ENCODE results near the gene HSPG2. TPM values are rescaled to one million over a fixed set of nuclear protein-coding genes. Genes with fewer than 3 reads are reported as not detected.

HSPG2 gene
- total RNA-seq, 5 donors from 2014 or later (not counting 1 experiment from before 2014, with no cell fraction given) = 4.4 to 9.3 (median 7.9) TPM

- H3K27me3 ChIP-seq (replicated peaks in 1 of 2; ENCODE audit: control insufficient read depth in 2 of 2, extremely low read depth in 1 of 2, insufficient read depth in 2 of 2, low read length in 1 of 2) = peaks cover 0 to 36% of the 10 kb centered on the region in 2 experiments
Measured at GRCh38 chr1:21927533-21928237, 9.4 kb downstream of the HSPG2 start.

GRCh38 chr1:21926814-21927532 is 10.1 kb downstream of the HSPG2 start:
- DNase-seq (no peak), ATAC-seq (replicated peaks in 1 of 4) (no peak)
- Histone ChIP-seq H3K4me1 (ENCODE audit: control insufficient read depth in 1 of 2, extremely low read depth in 1 of 2, insufficient read depth in 2 of 2, low read length in 2 of 2) (no peaks in the 10 kb centered on the region), H3K9me3 (no peaks in the 10 kb centered on the region), H3K4me3 (ENCODE audit: control insufficient read depth in 1 of 2, extremely low read depth in 1 of 2, low read length in 1 of 2) (no peak overlapping the region), H3K36me3 (ENCODE audit: control insufficient read depth in 2 of 2, extremely low read depth in 1 of 2, insufficient read depth in 1 of 2, low read length in 1 of 2) (no peaks in the 10 kb centered on the region), H3K27ac (ENCODE audit: low read length) (no peak overlapping the region), H3K27me3 (replicated peaks in 1 of 2; ENCODE audit: control insufficient read depth in 2 of 2, extremely low read depth in 1 of 2, insufficient read depth in 2 of 2, low read length in 1 of 2) (peaks cover 0 to 43% of the 10 kb centered on the region in 2 experiments)
- no peaks in the 10 kb centered on the region for H3K27me3 Mint-ChIP-seq
- no peak overlapping the region for H3K4me3 Mint-ChIP-seq
- CTCF ChIA-PET = no interaction called here
- WGBS (ENCODE audit: insufficient coverage) = 69% methylated on average over 3 of the region's 11 CpGs
- H3K4me1 Mint-ChIP-seq = no peaks in the 10 kb centered on the region
- H3K36me3 Mint-ChIP-seq = no peaks in the 10 kb centered on the region
- H3K27ac Mint-ChIP-seq = no peak overlapping the region
- H3K9me3 Mint-ChIP-seq = no peaks in the 10 kb centered on the region
- POLR2A ChIA-PET = no interaction called here

More at GRCh38 chr1:21927533-21928237, 9.4 kb downstream of the HSPG2 start:
- Mint-ChIP-seq H3K4me1 (no peaks in the 10 kb centered on the region), H3K4me3 (no peak overlapping the region), H3K27ac (no peak overlapping the region), H3K27me3 (no peaks in the 10 kb centered on the region), H3K36me3 (no peaks in the 10 kb centered on the region), H3K9me3 (no peaks in the 10 kb centered on the region)
- no peaks in the 10 kb centered on the region for H3K36me3 ChIP-seq (ENCODE audit: control insufficient read depth in 2 of 2, extremely low read depth in 1 of 2, insufficient read depth in 1 of 2, low read length in 1 of 2)
- WGBS (ENCODE audit: insufficient coverage) = 90% methylated on average over 11 of the region's 12 CpGs
- H3K4me1 ChIP-seq (ENCODE audit: control insufficient read depth in 1 of 2, extremely low read depth in 1 of 2, insufficient read depth in 2 of 2, low read length in 2 of 2) = no peaks in the 10 kb centered on the region
- ATAC-seq (replicated peaks in 1 of 4) (no peak), DNase-seq (no peak)
- ChIA-PET CTCF (no interaction called here), POLR2A (no interaction called here)
- no peaks in the 10 kb centered on the region for H3K9me3 ChIP-seq
- H3K4me3 ChIP-seq (ENCODE audit: control insufficient read depth in 1 of 2, extremely low read depth in 1 of 2, low read length in 1 of 2) = no peak overlapping the region
- no peak overlapping the region for H3K27ac ChIP-seq (ENCODE audit: low read length)

- no peak overlapping the region for H3K27ac Mint-ChIP-seq
Measured at GRCh38 chr1:21926065-21926464, 11.0 kb downstream of the HSPG2 start.

GRCh38 chr1:21925334-21925940 is 11.7 kb downstream of the HSPG2 start:
- POLR2A ChIA-PET = no interaction called here
- Mint-ChIP-seq H3K9me3 (no peaks in the 10 kb centered on the region), H3K27ac (no peak overlapping the region), H3K27me3 (no peaks in the 10 kb centered on the region), H3K4me1 (no peaks in the 10 kb centered on the region), H3K36me3 (no peaks in the 10 kb centered on the region), H3K4me3 (no peak overlapping the region)
- Histone ChIP-seq H3K36me3 (ENCODE audit: control insufficient read depth in 2 of 2, extremely low read depth in 1 of 2, insufficient read depth in 1 of 2, low read length in 1 of 2) (no peaks in the 10 kb centered on the region), H3K27ac (ENCODE audit: low read length) (no peak overlapping the region), H3K9me3 (no peaks in the 10 kb centered on the region), H3K4me1 (ENCODE audit: control insufficient read depth in 1 of 2, extremely low read depth in 1 of 2, insufficient read depth in 2 of 2, low read length in 2 of 2) (no peaks in the 10 kb centered on the region), H3K27me3 (replicated peaks in 1 of 2; ENCODE audit: control insufficient read depth in 2 of 2, extremely low read depth in 1 of 2, insufficient read depth in 2 of 2, low read length in 1 of 2) (peaks cover 0 to 33% of the 10 kb centered on the region in 2 experiments), H3K4me3 (ENCODE audit: control insufficient read depth in 1 of 2, extremely low read depth in 1 of 2, low read length in 1 of 2) (no peak overlapping the region)
- ATAC-seq (replicated peaks in 1 of 4) (no peak), DNase-seq (no peak)
- CTCF ChIA-PET = no interaction called here
- 89% methylated on average over 4 of the region's 8 CpGs for WGBS (ENCODE audit: insufficient coverage)

More at GRCh38 chr1:21926065-21926464, 11.0 kb downstream of the HSPG2 start:
- Histone ChIP-seq H3K36me3 (ENCODE audit: control insufficient read depth in 2 of 2, extremely low read depth in 1 of 2, insufficient read depth in 1 of 2, low read length in 1 of 2) (no peaks in the 10 kb centered on the region), H3K4me3 (ENCODE audit: control insufficient read depth in 1 of 2, extremely low read depth in 1 of 2, low read length in 1 of 2) (no peak overlapping the region), H3K4me1 (ENCODE audit: control insufficient read depth in 1 of 2, extremely low read depth in 1 of 2, insufficient read depth in 2 of 2, low read length in 2 of 2) (no peaks in the 10 kb centered on the region), H3K27ac (ENCODE audit: low read length) (no peak overlapping the region), H3K27me3 (replicated peaks in 1 of 2; ENCODE audit: control insufficient read depth in 2 of 2, extremely low read depth in 1 of 2, insufficient read depth in 2 of 2, low read length in 1 of 2) (peaks cover 0 to 37% of the 10 kb centered on the region in 2 experiments), H3K9me3 (no peaks in the 10 kb centered on the region)
- H3K36me3 Mint-ChIP-seq = no peaks in the 10 kb centered on the region
- ChIA-PET POLR2A (no interaction called here), CTCF (no interaction called here)
- no peaks in the 10 kb centered on the region for H3K4me1 Mint-ChIP-seq
- DNase-seq = no peak
- H3K9me3 Mint-ChIP-seq = no peaks in the 10 kb centered on the region
- H3K4me3 Mint-ChIP-seq = no peak overlapping the region
- ATAC-seq (replicated peaks in 1 of 4) = no peak
- WGBS (ENCODE audit: insufficient coverage) = 94% methylated on average over 2 of the region's 2 CpGs
- H3K27me3 Mint-ChIP-seq = no peaks in the 10 kb centered on the region

- H3K36me3 ChIP-seq (ENCODE audit: control insufficient read depth in 2 of 2, extremely low read depth in 1 of 2, insufficient read depth in 1 of 2, low read length in 1 of 2) = no peaks in the 10 kb centered on the region
- no peaks in the 10 kb centered on the region for H3K4me1 ChIP-seq (ENCODE audit: control insufficient read depth in 1 of 2, extremely low read depth in 1 of 2, insufficient read depth in 2 of 2, low read length in 2 of 2)
- H3K27me3 ChIP-seq (replicated peaks in 1 of 2; ENCODE audit: control insufficient read depth in 2 of 2, extremely low read depth in 1 of 2, insufficient read depth in 2 of 2, low read length in 1 of 2) = peaks cover 0 to 26% of the 10 kb centered on the region in 2 experiments
- H3K4me3 ChIP-seq (ENCODE audit: control insufficient read depth in 1 of 2, extremely low read depth in 1 of 2, low read length in 1 of 2) = no peak overlapping the region
- H3K9me3 ChIP-seq = no peaks in the 10 kb centered on the region
- H3K27ac Mint-ChIP-seq = no peak overlapping the region
- H3K36me3 Mint-ChIP-seq = no peaks in the 10 kb centered on the region
- no peak overlapping the region for H3K4me3 Mint-ChIP-seq
- H3K27me3 Mint-ChIP-seq = no peaks in the 10 kb centered on the region
- H3K27ac ChIP-seq (ENCODE audit: low read length) = no peak overlapping the region
- ChIA-PET POLR2A (interaction anchor here in 1 of 2 donors (0.6 kb wide), 1 partner anchor 105 kb away, joined by 3 read pairs; no protein-coding TSS in a partner anchor), CTCF (no interaction called here)
- DNase-seq (no peak), ATAC-seq (replicated peaks in 1 of 4) (no peak)
- H3K9me3 Mint-ChIP-seq = no peaks in the 10 kb centered on the region
- 44% methylated on average over 2 of the region's 5 CpGs for WGBS (ENCODE audit: insufficient coverage)
- no peaks in the 10 kb centered on the region for H3K4me1 Mint-ChIP-seq
Measured at GRCh38 chr1:21924503-21925005, 12.6 kb downstream of the HSPG2 start.

- DNase-seq (no peak), ATAC-seq (replicated peaks in 1 of 4) (no peak)
- WGBS (ENCODE audit: insufficient coverage) = 77% methylated on average over 8 of the region's 15 CpGs
- Mint-ChIP-seq H3K4me3 (no peak overlapping the region), H3K9me3 (no peaks in the 10 kb centered on the region), H3K27me3 (no peaks in the 10 kb centered on the region), H3K27ac (no peak overlapping the region), H3K4me1 (no peaks in the 10 kb centered on the region), H3K36me3 (no peaks in the 10 kb centered on the region)
- Histone ChIP-seq H3K27ac (ENCODE audit: low read length) (no peak overlapping the region), H3K4me3 (ENCODE audit: control insufficient read depth in 1 of 2, extremely low read depth in 1 of 2, low read length in 1 of 2) (no peak overlapping the region), H3K9me3 (no peaks in the 10 kb centered on the region), H3K27me3 (replicated peaks in 1 of 2; ENCODE audit: control insufficient read depth in 2 of 2, extremely low read depth in 1 of 2, insufficient read depth in 2 of 2, low read length in 1 of 2) (peaks cover 0 to 20% of the 10 kb centered on the region in 2 experiments), H3K4me1 (ENCODE audit: control insufficient read depth in 1 of 2, extremely low read depth in 1 of 2, insufficient read depth in 2 of 2, low read length in 2 of 2) (no peaks in the 10 kb centered on the region), H3K36me3 (ENCODE audit: control insufficient read depth in 2 of 2, extremely low read depth in 1 of 2, insufficient read depth in 1 of 2, low read length in 1 of 2) (no peaks in the 10 kb centered on the region)
- POLR2A ChIA-PET = no interaction called here
- CTCF ChIA-PET = no interaction called here
Measured at GRCh38 chr1:21922090-21923013, 14.8 kb downstream of the HSPG2 start.

Data from T-cell (primary cell).